CD14-positive monocyte (primary cell): ENCODE results near the gene KCNN3. TPM values are rescaled to one million over a fixed set of nuclear protein-coding genes. Genes with fewer than 3 reads are reported as not detected.
A peak's percentile ranks its signal among the peaks of the same experiment; 100 is the strongest.

ENCODE experiments used
- DNase-seq, 3 donors: peaks; one replicate each; pipeline ENCODE4 v3.0.0-alpha.2; 2011 to 2022
- H2AFZ ChIP-seq: 2 replicates; pipeline ENCODE4 v1.6.0; 2012; ENCODE audit warnings: mild to moderate bottlenecking, low read depth, low read length, inconsistent platforms; ENCODE audit not compliant: insufficient read depth, poor library complexity, severe bottlenecking
- H3K27ac ChIP-seq, 2 donors: 1 replicate in 1 of 2; 2 replicates in 1 of 2; pipeline ENCODE4 v1.5.1; 2012 to 2013; ENCODE audit warnings: low read length in 2 of 2, control low read depth in 1 of 2, inconsistent platforms in 1 of 2, low read depth in 1 of 2, mild to moderate bottlenecking in 1 of 2
- H3K27me3 ChIP-seq, 2 donors: one replicate each; pipeline versions ENCODE4 v1.6.0 to v1.6.1; 2011 to 2013; ENCODE audit warnings: low read length in 2 of 2; ENCODE audit not compliant: control insufficient read depth in 2 of 2, insufficient read depth in 2 of 2
- H3K36me3 ChIP-seq, 2 donors: replicated peaks in 1 of 2; 1 replicate in 1 of 2; 2 replicates in 1 of 2; pipeline versions ENCODE4 v1.5.1 to v1.6.1; 2012 to 2013; ENCODE audit warnings: low read length in 2 of 2, control low read depth in 1 of 2, inconsistent platforms in 1 of 2, mild to moderate bottlenecking in 1 of 2; ENCODE audit not compliant: insufficient read depth in 2 of 2, control insufficient read depth in 1 of 2
- H3K4me1 ChIP-seq, 2 donors: 1 replicate in 1 of 2; 2 replicates in 1 of 2; pipeline versions ENCODE4 v1.5.1 to v1.6.1; 2012 to 2013; ENCODE audit warnings: low read length in 2 of 2, control low read depth in 1 of 2, inconsistent platforms in 1 of 2, mild to moderate bottlenecking in 1 of 2, moderate library complexity in 1 of 2; ENCODE audit not compliant: insufficient read depth in 2 of 2, control insufficient read depth in 1 of 2
- H3K4me2 ChIP-seq: replicated peaks from 2 replicates; pipeline ENCODE3; 2012; ENCODE audit warnings: low read length, moderate library complexity, mild to moderate bottlenecking; ENCODE audit not compliant: poor library complexity, severe bottlenecking; ENCODE audit errors: extremely low read depth
- H3K4me3 ChIP-seq, 3 experiments: fragments of 200-600 bp in 1 of 3; sonication (generic) in 1 of 3; replicated peaks in 1 of 3; 1 replicate in 2 of 3; 2 replicates in 1 of 3; pipeline ENCODE4 v1.5.1; 2011 to 2013; ENCODE audit warnings: low read length in 3 of 3, mild to moderate bottlenecking in 3 of 3, control low read depth in 2 of 3, low read depth in 2 of 3, inconsistent platforms in 1 of 3, moderate library complexity in 1 of 3
- H3K79me2 ChIP-seq: 2 replicates; pipeline ENCODE4 v1.6.0; 2012; ENCODE audit warnings: mild to moderate bottlenecking, control low read depth, inconsistent platforms, low read length, moderate library complexity; ENCODE audit not compliant: insufficient read depth
- H3K9ac ChIP-seq: 2 replicates; pipeline ENCODE4 v1.6.0; 2017; ENCODE audit warnings: low read length, mild to moderate bottlenecking; ENCODE audit not compliant: insufficient read depth, poor library complexity, severe bottlenecking
- H3K9me3 ChIP-seq, 2 donors: replicated peaks in 1 of 2; 1 replicate in 1 of 2; 2 replicates in 1 of 2; pipeline versions ENCODE4 v1.5.1 to v1.6.1; 2012 to 2013; ENCODE audit warnings: low read length in 2 of 2, control low read depth in 1 of 2; ENCODE audit not compliant: control insufficient read depth in 1 of 2, insufficient read depth in 1 of 2
- H4K20me1 ChIP-seq: 2 replicates; pipeline ENCODE4 v1.6.0; 2012; ENCODE audit warnings: mild to moderate bottlenecking, low read length, control low read depth, moderate library complexity; ENCODE audit not compliant: insufficient read depth
- H3K27ac Mint-ChIP-seq, 7 donors: one replicate each; pipeline ENCODE4 v1.8.0; 2020; ENCODE audit warnings: mild to moderate bottlenecking in 7 of 7, mixed read lengths in 7 of 7, moderate library complexity in 6 of 7, inconsistent platforms in 2 of 7
- H3K27me3 Mint-ChIP-seq, 3 donors: one replicate each; pipeline ENCODE4 v1.8.0; 2021 to 2022; ENCODE audit warnings: low read depth in 3 of 3, mild to moderate bottlenecking in 3 of 3, mixed read lengths in 3 of 3, moderate library complexity in 3 of 3, inconsistent platforms in 1 of 3
- H3K36me3 Mint-ChIP-seq, 2 donors: one replicate each; pipeline ENCODE4 v1.8.0; 2020; ENCODE audit warnings: mixed read lengths in 2 of 2, inconsistent platforms in 1 of 2, mild to moderate bottlenecking in 1 of 2
- H3K4me1 Mint-ChIP-seq: one replicate; pipeline ENCODE4 v1.8.0; 2020; ENCODE audit warnings: mild to moderate bottlenecking, mixed read lengths
- H3K4me3 Mint-ChIP-seq, 2 donors: one replicate each; pipeline ENCODE4 v1.8.0; 2020; ENCODE audit warnings: mild to moderate bottlenecking in 2 of 2, mixed read lengths in 2 of 2, moderate library complexity in 1 of 2
- H3K9me3 Mint-ChIP-seq, 7 donors: one replicate each; pipeline ENCODE4 v1.8.0; 2020 to 2022; ENCODE audit warnings: mixed read lengths in 7 of 7, mild to moderate bottlenecking in 6 of 7, moderate library complexity in 6 of 7, inconsistent platforms in 2 of 7
- CTCF ChIP-seq: fragments of 200-600 bp; IDR thresholded peaks from one replicate; pipeline ENCODE4 v1.8.0; 2022; ENCODE audit warnings: antibody characterized with exemption, mild to moderate bottlenecking
- WGBS: methylation state at CpG from one replicate; pipeline ENCODE4 v1.1.5; 2013; ENCODE audit warnings: missing lambda C conversion rate; ENCODE audit not compliant: insufficient coverage; 5-methylcytosine and 5-hydroxymethylcytosine counted together
- intact Hi-C, 2 donors: fragments of 100-400 bp; cut with micrococcal nuclease; formaldehyde crosslinking; loops; one replicate each; pipeline versions ENCODE4 v1.15.0 to v1.15.1; 2023
- polyA plus RNA-seq, 3 donors: library from polyadenylated mRNA; depleted of rRNA in 1 of 3; unstranded in 2 of 3; stranded (reverse) in 1 of 3; fragments of 300-500 nt in 2 of 3; fragments of >200 nt in 1 of 3; fragmentation: Illumina TruSeq in 2 of 3; gene quantifications; 1 replicate in 2 of 3; 2 replicates in 1 of 3; pipeline ENCODE4 v1.2.3, GENCODE V29; 2012 to 2021

Gene KCNN3
- polyA plus RNA-seq, 3 donors, result not detected

- H4K20me1 ChIP-seq, result no peaks in the 10 kb centered on the region
- DNase-seq, result peak in 1 of 3 donors; percentile 10
- Mint-ChIP-seq H3K27me3 (peaks cover 3 to 7% (median 6%) of the 10 kb centered on the region in 3 donors), H3K4me1 (peaks cover 46% of the 10 kb centered on the region), H3K9me3 (peaks cover 0 to 2% (median 0%) of the 10 kb centered on the region in 7 donors), H3K36me3 (peaks cover 0 to 3% of the 10 kb centered on the region in 2 donors), H3K27ac (peak overlapping the region in 3 of 7 donors; percentile 26 to 52 (median 40)), H3K4me3 (peak overlapping the region in 1 of 2 donors; percentile 16)
- H3K36me3 ChIP-seq, result no peaks in the 10 kb centered on the region
- no peak overlapping the region for H3K27ac ChIP-seq
- H3K9me3 ChIP-seq, result no peaks in the 10 kb centered on the region
- H3K4me2 ChIP-seq, result no peak overlapping the region
- intact Hi-C loops, result no loop called here
- no peaks in the 10 kb centered on the region for H3K27me3 ChIP-seq
- H3K79me2 ChIP-seq, result no peaks in the 10 kb centered on the region
- no peak overlapping the region for H3K4me3 ChIP-seq
- H3K4me1 ChIP-seq, result peaks cover 40 to 54% of the 10 kb centered on the region in 2 donors
- no peak overlapping the region for H3K9ac ChIP-seq
- TF ChIP-seq CTCF, result peak; percentile 18
- no peak overlapping the region for H2AFZ ChIP-seq
- WGBS, result 76% methylated on average over 8 of the region's 8 CpGs
Observed at GRCh38 chr1:154749078-154749760, 120.9 kb downstream of the KCNN3 start.

GRCh38 chr1:154748405-154748775 lies 121.7 kb downstream of the KCNN3 start:
- Mint-ChIP-seq H3K4me3 (peak overlapping the region; percentile 74 to 90), H3K36me3 (peaks cover 0 to 3% of the 10 kb centered on the region in 2 donors), H3K27ac (peak overlapping the region in 5 of 7 donors; percentile 43 to 85 (median 80)), H3K4me1 (peaks cover 46% of the 10 kb centered on the region), H3K27me3 (peaks cover 3 to 7% (median 6%) of the 10 kb centered on the region in 3 donors), H3K9me3 (peaks cover 0 to 2% (median 0%) of the 10 kb centered on the region in 7 donors)
- TF ChIP-seq CTCF, result no peak
- Histone ChIP-seq H3K9ac (peak overlapping the region; percentile 44), H3K27me3 (no peaks in the 10 kb centered on the region), H4K20me1 (no peaks in the 10 kb centered on the region), H3K4me1 (peaks cover 40 to 54% of the 10 kb centered on the region in 2 donors), H3K4me2 (peak overlapping the region; percentile 76), H3K9me3 (no peaks in the 10 kb centered on the region), H3K4me3 (peak overlapping the region in 2 of 3 experiments; percentile 11 to 71), H3K79me2 (no peaks in the 10 kb centered on the region), H3K36me3 (no peaks in the 10 kb centered on the region), H3K27ac (peak overlapping the region in 1 of 2 donors; percentile 69), H2AFZ (peak overlapping the region; percentile 86)
- DNase-seq, result peak in 1 of 3 donors; percentile 32
- intact Hi-C loops, result no loop called here
- no CpG with 5 or more reads among the region's 2 CpGs for WGBS
